H1 (cell line): ENCODE data around the gene UCHL5. TPM values are rescaled to one million over a fixed set of nuclear protein-coding genes. Genes with fewer than 3 reads are reported as not detected.

Experiments
- CHD1 ChIP-seq: IDR thresholded peaks from 2 replicates; pipeline ENCODE4 v1.6.1; 2012; ENCODE audit warnings: low read depth, low read length, improper control_type of control experiment
- RXRA ChIP-seq: IDR thresholded peaks from 2 replicates; pipeline ENCODE4 v1.6.1; 2011; ENCODE audit warnings: low read depth, mild to moderate bottlenecking, low read length, moderate library complexity; ENCODE audit not compliant: insufficient read depth
- polyA plus RNA-seq, 7 experiments: library from polyadenylated mRNA; depleted of rRNA in 3 of 7; stranded (reverse) in 5 of 7; unstranded in 2 of 7; fragments of >200 nt in 5 of 7; fragments of 200-250 nt in 2 of 7; gene quantifications; 1 replicate in 5 of 7; 2 replicates in 1 of 7; 4 replicates in 1 of 7; pipeline versions ENCODE4 v1.2.1 to v1.2.3, GENCODE V29; 2011 to 2013; ENCODE audit warnings: missing spikeins in 2 of 7, mixed read lengths in 2 of 7
- total RNA-seq: library from RNA; stranded (reverse); fragmentation: NEBNext Ultra II Directional; extraction: Animal tissue kit (Norgen Biotek cat#: 25700); gene quantifications from 2 replicates; pipeline ENCODE4 v1.2.1, GENCODE V29; 2021

The UCHL5 gene
- total and polyA plus RNA-seq, 2 of the 8 experiments (the other 6 are each of a cell fraction or from before 2014, with no cell fraction given), result 12.0 to 40.0 TPM

DNA sequence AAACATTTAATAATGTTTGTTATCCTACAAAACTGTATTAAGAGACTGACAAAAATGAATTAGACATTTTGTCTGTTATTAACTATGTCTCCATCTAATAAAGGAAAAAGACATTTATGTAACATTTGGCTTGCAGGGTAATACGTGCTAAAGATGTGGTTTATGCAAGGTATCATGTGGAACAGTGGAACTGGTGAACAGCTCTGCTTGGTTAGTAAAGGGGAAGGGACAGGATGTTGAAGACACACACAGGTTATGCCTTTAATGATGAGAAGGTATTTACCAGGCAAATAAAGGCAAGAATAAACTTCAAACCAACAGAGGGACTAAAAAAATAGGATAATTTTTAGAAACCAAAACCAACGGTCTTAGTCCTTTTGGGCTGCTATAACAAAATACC, 93.1 kb downstream of the UCHL5 start (continued):
- TF ChIP-seq CHD1 (no peak), RXRA (no peak)
